Stomach (tissue), 9 donors: ENCODE data around the gene MZF1. TPM values are rescaled to one million over a fixed set of nuclear protein-coding genes. Genes with fewer than 3 reads are reported as not detected.

Source experiments
- DNase-seq, 2 donors: peaks; one replicate each; pipeline versions ENCODE4 v3.0.0 to v3.0.0-alpha.2; 2013 to 2019
- H3K27ac ChIP-seq, 5 donors: fragments of 200-600 bp in 4 of 5; sonication (generic) in 4 of 5; one replicate each; pipeline ENCODE4 v1.5.1; 2013 to 2019; ENCODE audit warnings: mild to moderate bottlenecking in 1 of 5, moderate library complexity in 1 of 5
- H3K27me3 ChIP-seq, 3 donors: fragments of 200-600 bp; sonication (generic); one replicate each; pipeline ENCODE4 v1.5.1; 2017 to 2019; ENCODE audit warnings: mixed run types in 1 of 3
- H3K36me3 ChIP-seq, 4 donors: fragments of 200-600 bp; sonication (generic); 1 replicate in 3 of 4; 2 replicates in 1 of 4; pipeline ENCODE4 v1.5.1; 2016 to 2019
- H3K4me1 ChIP-seq, 4 donors: fragments of 200-600 bp; sonication (generic); one replicate each; pipeline ENCODE4 v1.5.1; 2016 to 2019
- H3K4me3 ChIP-seq, 4 donors: fragments of 200-600 bp; sonication (generic) in 3 of 4; one replicate each; pipeline ENCODE4 v1.5.1; 2016 to 2019; ENCODE audit warnings: mild to moderate bottlenecking in 1 of 4
- H3K9me3 ChIP-seq, 4 donors: fragments of 200-600 bp; sonication (generic); one replicate each; pipeline ENCODE4 v1.5.1; 2016 to 2019
- CTCF ChIP-seq, 7 experiments: fragments of 450-650 bp in 4 of 7; fragments of 200-600 bp in 3 of 7; sonication (generic) in 3 of 7; IDR thresholded peaks; one replicate each; pipeline ENCODE4 v1.5.1; 2016 to 2019; ENCODE audit warnings: antibody characterized with exemption in 7 of 7, control low read depth in 2 of 7, mild to moderate bottlenecking in 1 of 7
- EP300 ChIP-seq: sonication (generic); formaldehyde crosslinking; IDR thresholded peaks from one replicate; pipeline ENCODE4 v1.6.1; 2017; ENCODE audit warnings: antibody characterized with exemption
- POLR2A ChIP-seq, 4 donors: fragments of 450-650 bp; IDR thresholded peaks; one replicate each; pipeline ENCODE4 v1.6.1; 2016; ENCODE audit warnings: antibody characterized with exemption in 4 of 4, control low read depth in 2 of 4, mild to moderate bottlenecking in 1 of 4, moderate library complexity in 1 of 4
- POLR2AphosphoS5 ChIP-seq, 3 donors: sonication (generic); formaldehyde crosslinking; IDR thresholded peaks; one replicate each; pipeline ENCODE4 v1.6.1; 2016; ENCODE audit warnings: antibody characterized with exemption in 3 of 3
- WGBS, 5 donors: extraction: QIAGEN DNeasy Blood & Tissue Kit in 3 of 5; methylation state at CpG; one replicate each; pipeline versions ENCODE4 v1.1.5 to v1.1.7; 2013 to 2018; 5-methylcytosine and 5-hydroxymethylcytosine counted together
- intact Hi-C: fragments of 100-400 bp; cut with DNase I; formaldehyde crosslinking; loops from one replicate; pipeline ENCODE4 v1.15.1; 2023; ENCODE audit warnings: low total_unique reads
- polyA plus RNA-seq, 3 donors: library from polyadenylated mRNA; stranded (reverse); fragments of 200-250 nt; gene quantifications; one replicate each; pipeline ENCODE4 v1.2.3, GENCODE V29; 2013
- total RNA-seq, 5 donors: library from RNA; depleted of rRNA; stranded (reverse); fragments of >200 nt; gene quantifications; one replicate each; pipeline versions ENCODE4 v1.1.0 to v1.2.3, GENCODE V29; 2014 to 2016
- donor health status: healthy with polysubstance abuse.
- donor health status: Bipolar disorder and iron deficiency.
- donor health status: healthy.

MZF1 gene
- total and polyA plus RNA-seq, 8 donors: 14.0 to 84.9 (median 49.3) TPM

DNA sequence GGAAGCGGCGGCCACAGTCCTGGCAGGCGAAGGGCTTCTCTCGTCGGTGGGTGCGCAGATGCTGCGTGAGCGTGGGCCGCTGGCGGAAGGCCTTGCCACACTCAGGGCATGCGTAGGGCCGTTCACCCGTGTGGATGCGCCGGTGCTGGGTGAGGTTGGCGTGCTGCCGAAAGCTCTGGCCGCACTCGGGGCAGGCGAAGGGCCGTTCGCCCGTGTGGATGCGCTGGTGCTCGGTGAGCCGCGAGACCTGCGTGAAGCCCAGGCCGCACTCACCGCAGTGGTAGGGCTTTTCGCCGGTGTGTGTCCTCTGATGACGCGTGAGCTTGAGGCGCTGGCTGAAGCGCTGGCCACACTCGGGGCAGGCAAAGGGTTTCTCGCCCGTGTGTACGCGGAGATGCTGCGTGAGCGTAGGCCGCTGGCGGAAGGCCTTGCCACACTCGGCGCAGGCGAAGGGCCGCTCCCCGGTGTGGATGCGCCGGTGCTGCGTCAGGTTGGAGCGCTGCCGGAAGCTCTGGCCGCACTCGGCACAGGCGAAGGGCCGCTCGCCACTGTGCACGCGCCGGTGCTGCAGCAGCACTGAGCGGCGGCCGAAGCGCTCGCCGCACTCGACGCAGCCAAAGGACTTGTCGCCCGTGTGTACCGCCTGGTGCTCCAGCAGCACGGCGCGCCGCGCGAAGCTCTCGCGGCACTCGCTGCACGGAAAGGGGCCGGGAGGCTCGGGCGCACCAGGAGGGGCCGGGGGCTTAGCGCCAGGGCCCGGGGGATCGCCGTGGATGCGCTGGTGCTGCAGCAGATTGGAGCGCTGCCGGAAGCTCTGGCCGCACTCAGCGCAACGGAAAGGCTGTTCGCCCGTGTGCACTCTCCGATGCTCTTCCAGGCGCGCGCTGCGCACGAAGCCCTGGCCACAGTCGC, 10.8 kb downstream of the MZF1 start:
- H3K4me1 ChIP-seq: peaks cover 36 to 49% (median 45%) of the 10 kb centered on the region in 4 donors
- H3K9me3 ChIP-seq: no peaks in the 10 kb centered on the region
- intact Hi-C loops: no loop called here
- H3K27me3 ChIP-seq: peaks cover 0 to 20% (median 9%) of the 10 kb centered on the region in 3 donors
- H3K4me3 ChIP-seq: peak overlapping the region; percentile 43 to 61 (median 46)
- WGBS, 5 donors: 2 to 12% (median 7%) methylated on average over 30 to 107 of the region's 107 CpGs
- peaks cover 0 to 16% (median 14%) of the 10 kb centered on the region in 4 donors for H3K36me3 ChIP-seq
- peak overlapping the region; percentile 16 to 69 (median 60) for H3K27ac ChIP-seq
- peak; percentile 48 to 79 for DNase-seq
- peak in 1 of 3 donors; percentile 42 for TF ChIP-seq POLR2AphosphoS5 (IDR thresholded peaks at IDR 0.05)
- TF ChIP-seq POLR2A (IDR thresholded peaks at IDR 0.05): no peak
- TF ChIP-seq EP300: no peak

GRCh38 chr19:58561373-58562121, 11.6 kb downstream of the MZF1 start:
- 42 to 62% (median 48%) methylated on average over 12 to 16 of the region's 16 CpGs for WGBS, 5 donors
- peak overlapping the region; percentile 43 to 61 (median 46) for H3K4me3 ChIP-seq
- intact Hi-C loops: no loop called here
- H3K27me3 ChIP-seq: peaks cover 0 to 20% (median 9%) of the 10 kb centered on the region in 3 donors
- TF ChIP-seq POLR2AphosphoS5 (IDR thresholded peaks at IDR 0.05) (peak in 1 of 3 donors; percentile 3), POLR2A (IDR thresholded peaks at IDR 0.05) (no peak)
- H3K9me3 ChIP-seq: no peaks in the 10 kb centered on the region
- H3K4me1 ChIP-seq: peaks cover 44 to 57% (median 53%) of the 10 kb centered on the region in 4 donors
- H3K27ac ChIP-seq: peak overlapping the region; percentile 16 to 69 (median 60)
- no peak for DNase-seq
- H3K36me3 ChIP-seq: peaks cover 3 to 15% (median 11%) of the 10 kb centered on the region in 4 donors

GRCh38 chr19:58560921-58561320, 12.2 kb downstream of the MZF1 start:
- H3K4me1 ChIP-seq: peaks cover 51 to 63% (median 60%) of the 10 kb centered on the region in 4 donors
- H3K27me3 ChIP-seq: peaks cover 0 to 20% (median 9%) of the 10 kb centered on the region in 3 donors
- no peaks in the 10 kb centered on the region for H3K9me3 ChIP-seq
- no peak for DNase-seq
- intact Hi-C loops: no loop called here
- H3K36me3 ChIP-seq: peaks cover 10 to 15% (median 12%) of the 10 kb centered on the region in 4 donors
- no peak overlapping the region for H3K27ac ChIP-seq
- TF ChIP-seq EP300: no peak
- TF ChIP-seq POLR2AphosphoS5 (IDR thresholded peaks at IDR 0.05): no peak
- H3K4me3 ChIP-seq: no peak overlapping the region

GRCh38 chr19:58560007-58560887, 12.9 kb downstream of the MZF1 start:
- H3K4me3 ChIP-seq: peak overlapping the region; percentile 72 to 88 (median 80)
- WGBS, 5 donors: 76 to 80% (median 76%) methylated on average over 8 of the region's 8 CpGs
- TF ChIP-seq POLR2A (IDR thresholded peaks at IDR 0.05): no peak
- H3K4me1 ChIP-seq: peaks cover 57 to 70% (median 66%) of the 10 kb centered on the region in 4 donors
- intact Hi-C loops: no loop called here
- peaks cover 0 to 20% (median 9%) of the 10 kb centered on the region in 3 donors for H3K27me3 ChIP-seq
- peak overlapping the region; percentile 100 for H3K27ac ChIP-seq
- H3K36me3 ChIP-seq: peaks cover 15 to 19% (median 17%) of the 10 kb centered on the region in 4 donors
- DNase-seq: no peak
- H3K9me3 ChIP-seq: no peaks in the 10 kb centered on the region

DNA sequence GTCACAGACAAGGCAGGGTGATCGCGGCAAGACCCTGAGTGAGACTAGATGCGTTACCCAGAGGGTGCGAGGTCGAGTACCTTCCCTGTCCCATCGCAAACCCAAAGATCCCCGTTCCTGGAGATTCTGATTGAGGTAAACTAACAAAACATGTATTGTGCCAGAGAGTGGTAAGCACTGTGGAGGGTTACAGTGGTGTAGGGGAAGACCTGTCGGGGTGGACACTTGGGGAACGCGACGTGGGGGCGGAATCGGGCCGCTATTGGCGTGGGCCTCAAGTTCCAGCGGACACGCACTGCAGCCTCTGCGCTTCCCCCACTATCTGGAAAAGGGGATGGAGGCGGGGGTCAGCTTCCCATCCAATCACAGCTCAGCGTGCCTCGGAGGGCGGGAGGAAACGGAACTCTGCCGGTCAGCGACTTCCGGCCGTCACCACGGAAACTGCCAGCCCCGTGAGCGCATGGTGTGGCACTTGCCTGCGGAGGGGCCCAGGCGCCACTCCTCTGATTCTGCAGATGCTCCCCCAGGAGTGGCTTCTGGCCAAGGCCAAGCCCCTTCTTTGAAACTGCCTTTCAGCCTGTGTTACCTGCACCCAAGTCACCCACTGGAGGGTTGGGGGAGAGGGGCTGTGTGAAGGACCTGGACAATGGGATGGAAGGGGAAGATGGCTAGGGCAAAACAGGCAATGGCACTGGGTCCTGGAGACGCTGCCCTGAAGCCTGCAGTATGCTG, 13.7 kb downstream of the MZF1 start:
- intact Hi-C loops: no loop called here
- TF ChIP-seq POLR2A (IDR thresholded peaks at IDR 0.05) (peak in 2 of 4 donors; percentile 53 to 62), POLR2AphosphoS5 (IDR thresholded peaks at IDR 0.05) (peak; percentile 63 to 85 (median 82)), CTCF (IDR thresholded peaks at IDR 0.05) (no peak), EP300 (no peak)
- 1 to 2% (median 1%) methylated on average over 22 to 33 of the region's 33 CpGs for WGBS, 5 donors
- DNase-seq: peak; percentile 88 to 97
- Histone ChIP-seq H3K4me1 (peaks cover 58 to 73% (median 71%) of the 10 kb centered on the region in 4 donors), H3K9me3 (no peaks in the 10 kb centered on the region), H3K27me3 (peaks cover 0 to 20% (median 9%) of the 10 kb centered on the region in 3 donors), H3K36me3 (peaks cover 15 to 19% (median 17%) of the 10 kb centered on the region in 4 donors), H3K27ac (peak overlapping the region; percentile 100), H3K4me3 (peak overlapping the region; percentile 72 to 88 (median 80))
